ENCODE results near the gene ZXDC. TPM values are rescaled to one million over a fixed set of nuclear protein-coding genes. Genes with fewer than 3 reads are reported as not detected.

The ZXDC gene, protein sequence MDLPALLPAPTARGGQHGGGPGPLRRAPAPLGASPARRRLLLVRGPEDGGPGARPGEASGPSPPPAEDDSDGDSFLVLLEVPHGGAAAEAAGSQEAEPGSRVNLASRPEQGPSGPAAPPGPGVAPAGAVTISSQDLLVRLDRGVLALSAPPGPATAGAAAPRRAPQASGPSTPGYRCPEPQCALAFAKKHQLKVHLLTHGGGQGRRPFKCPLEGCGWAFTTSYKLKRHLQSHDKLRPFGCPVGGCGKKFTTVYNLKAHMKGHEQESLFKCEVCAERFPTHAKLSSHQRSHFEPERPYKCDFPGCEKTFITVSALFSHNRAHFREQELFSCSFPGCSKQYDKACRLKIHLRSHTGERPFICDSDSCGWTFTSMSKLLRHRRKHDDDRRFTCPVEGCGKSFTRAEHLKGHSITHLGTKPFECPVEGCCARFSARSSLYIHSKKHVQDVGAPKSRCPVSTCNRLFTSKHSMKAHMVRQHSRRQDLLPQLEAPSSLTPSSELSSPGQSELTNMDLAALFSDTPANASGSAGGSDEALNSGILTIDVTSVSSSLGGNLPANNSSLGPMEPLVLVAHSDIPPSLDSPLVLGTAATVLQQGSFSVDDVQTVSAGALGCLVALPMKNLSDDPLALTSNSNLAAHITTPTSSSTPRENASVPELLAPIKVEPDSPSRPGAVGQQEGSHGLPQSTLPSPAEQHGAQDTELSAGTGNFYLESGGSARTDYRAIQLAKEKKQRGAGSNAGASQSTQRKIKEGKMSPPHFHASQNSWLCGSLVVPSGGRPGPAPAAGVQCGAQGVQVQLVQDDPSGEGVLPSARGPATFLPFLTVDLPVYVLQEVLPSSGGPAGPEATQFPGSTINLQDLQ
- total RNA-seq (2022; extraction: Qiagen RNA extraction), result 8.3 to 9.2 TPM (median 9.0 TPM) in 5 replicates

DNA sequence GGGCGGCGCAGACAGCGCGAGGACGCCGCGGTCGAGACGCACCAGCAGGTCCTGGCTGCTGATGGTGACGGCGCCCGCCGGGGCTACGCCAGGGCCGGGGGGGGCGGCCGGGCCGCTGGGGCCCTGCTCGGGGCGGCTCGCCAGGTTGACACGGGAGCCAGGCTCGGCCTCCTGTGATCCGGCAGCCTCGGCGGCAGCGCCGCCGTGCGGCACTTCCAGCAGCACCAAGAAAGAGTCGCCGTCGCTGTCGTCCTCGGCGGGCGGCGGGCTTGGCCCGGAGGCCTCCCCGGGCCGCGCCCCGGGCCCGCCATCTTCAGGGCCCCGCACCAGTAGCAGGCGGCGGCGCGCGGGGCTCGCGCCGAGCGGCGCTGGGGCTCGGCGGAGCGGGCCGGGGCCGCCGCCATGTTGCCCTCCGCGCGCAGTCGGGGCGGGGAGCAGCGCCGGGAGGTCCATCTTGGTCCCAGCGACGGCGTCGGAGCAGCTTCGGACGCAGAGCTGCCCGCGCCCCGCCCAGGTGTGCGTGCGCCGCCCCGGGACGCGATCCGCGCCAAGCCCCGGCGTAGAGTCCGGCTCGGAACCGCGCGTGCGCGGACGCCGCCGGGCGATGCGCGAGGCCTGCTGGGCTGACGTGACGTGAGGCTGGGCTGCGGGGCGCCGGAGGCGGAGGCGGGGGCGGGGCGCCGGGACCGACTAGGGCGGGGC is at the start of gene ZXDC:
Gene ZXDC (minus strand): TSS at position 479 of the 702 bp plus-strand sequence. CDS start 26 bp downstream, at position 453.

DNA sequence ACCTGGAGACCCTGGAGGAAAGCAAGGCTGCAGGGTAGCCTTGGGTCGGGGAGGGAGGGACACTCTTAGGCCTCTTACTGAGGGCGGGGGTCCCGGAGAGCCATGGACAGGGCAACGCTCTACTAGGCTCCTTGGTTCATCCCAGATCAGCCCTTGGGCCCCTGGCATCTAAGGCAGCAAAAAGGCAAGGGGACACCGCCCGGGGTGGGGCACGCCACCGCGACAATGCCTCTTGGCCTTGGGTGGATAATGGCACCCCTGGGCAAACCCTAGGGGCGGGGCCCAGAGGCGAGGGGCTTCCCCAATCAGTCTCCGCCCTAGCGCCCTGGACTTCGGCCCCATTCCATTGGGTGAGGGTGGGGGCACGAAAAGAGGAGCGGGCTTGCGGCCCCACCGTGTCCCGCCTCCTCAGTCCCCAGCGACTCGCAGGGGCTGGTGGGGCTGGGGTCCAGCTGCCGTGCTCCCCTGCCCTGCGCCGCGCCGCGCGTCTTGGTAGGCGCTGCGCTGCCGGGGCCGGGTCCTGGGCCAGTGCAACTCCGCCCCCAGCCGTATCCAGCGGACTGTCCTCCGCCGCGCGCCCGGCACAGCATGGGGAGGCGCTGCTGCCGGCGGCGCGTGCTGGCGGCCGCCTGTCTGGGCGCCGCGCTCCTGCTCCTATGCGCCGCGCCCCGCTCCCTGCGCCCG is 48.2 kb upstream of the ZXDC start, which contains the start of gene CHST13:
Gene CHST13 (plus strand): TSS at position 411 of the 684 bp plus-strand sequence. CDS start 178 bp downstream, at position 589.

DNA sequence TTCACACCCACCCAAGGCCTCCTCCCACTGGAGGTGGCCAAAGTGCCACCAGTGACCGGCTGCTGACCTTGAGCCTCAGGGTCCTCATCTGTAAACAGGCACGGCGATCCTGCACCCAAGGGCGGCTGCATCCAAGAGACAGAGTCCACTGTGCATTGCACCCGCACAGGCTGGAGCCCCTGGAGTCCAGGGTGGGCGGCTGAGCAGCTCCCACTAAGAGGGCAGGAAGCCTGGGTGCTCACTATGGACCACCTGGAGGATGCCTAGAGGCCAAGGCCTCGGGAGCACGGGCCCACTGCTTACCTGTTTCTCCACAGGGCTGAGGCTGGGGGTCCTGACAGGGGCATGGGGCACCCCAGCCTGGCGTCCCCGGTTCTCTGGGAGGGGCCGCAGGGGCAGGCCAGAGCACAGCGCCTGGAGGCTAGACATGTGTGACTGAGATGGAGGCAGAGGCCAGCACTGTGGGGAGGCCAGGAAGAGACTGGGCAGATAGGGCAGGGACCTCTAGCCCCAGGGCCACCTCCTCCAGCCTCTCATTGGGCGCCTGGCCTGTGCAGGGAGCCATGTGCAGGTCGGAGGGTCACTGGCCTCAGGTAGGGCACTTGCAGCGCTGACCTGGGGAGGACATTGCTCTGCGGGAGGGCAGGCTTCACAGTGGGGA is 41.7 kb upstream of the ZXDC start, which contains the start of gene UROC1:
Gene UROC1 (minus strand): TSS at position 483 of the 661 bp plus-strand sequence. CDS start 54 bp downstream, at position 429.

GRCh38 chr3:126394179-126394976 is 81.3 kb downstream of the ZXDC start, which contains the start of gene CFAP100:
Gene CFAP100, plus strand, starts transcription at chr3:126394909. Its CDS starts 1,092 bp downstream, at chr3:126396001.

Other genes starting within 250 kb of the ZXDC start
- 0.52 to 0.81 TPM (median 0.73 TPM) in 5 replicates for gene KLF15, start 118.5 kb downstream of the ZXDC start, total RNA-seq (2022; extraction: Qiagen RNA extraction)
- gene CFAP100, start 81.0 kb downstream of the ZXDC start, total RNA-seq (2022; extraction: Qiagen RNA extraction), result not detected in 5 replicates
- gene UROC1, start 41.9 kb upstream of the ZXDC start, total RNA-seq (2022; extraction: Qiagen RNA extraction), result not detected in 5 replicates
- 0.28 to 1.1 TPM (median 0.83 TPM) in 5 replicates for gene CHST13, start 48.3 kb upstream of the ZXDC start, total RNA-seq (2022; extraction: Qiagen RNA extraction)
- not detected in 5 replicates for gene C3orf22, start 83.0 kb upstream of the ZXDC start, total RNA-seq (2022; extraction: Qiagen RNA extraction)
- 5.6 to 8.7 TPM (median 7.3 TPM) in 5 replicates for gene TXNRD3, start 179.2 kb upstream of the ZXDC start, total RNA-seq (2022; extraction: Qiagen RNA extraction)
- gene CHCHD6, start 228.3 kb upstream of the ZXDC start, total RNA-seq (2022; extraction: Qiagen RNA extraction), result 16.5 to 20.1 TPM (median 19.8 TPM) in 5 replicates